Measurements from ENCODE around the gene CCDC33.

Gene CCDC33

GRCh38 chr15:74312445-74313007, 76.4 kb downstream of the CCDC33 start:
- DNase-seq (ENCODE audit: low read depth): no peak

GRCh38 chr15:74313889-74314288, 77.8 kb downstream of the CCDC33 start:
- no peak for DNase-seq (ENCODE audit: low read depth)

GRCh38 chr15:74314795-74315438, 78.8 kb downstream of the CCDC33 start:
- no peak for DNase-seq (ENCODE audit: low read depth)

- no peak for DNase-seq (ENCODE audit: low read depth)
Observed at GRCh38 chr15:74315626-74316025, 79.5 kb downstream of the CCDC33 start.

GRCh38 chr15:74316141-74316540, 80.0 kb downstream of the CCDC33 start:
- no peak for DNase-seq (ENCODE audit: low read depth)

- DNase-seq (ENCODE audit: low read depth): peak; percentile 86
Observed at GRCh38 chr15:74317820-74318375, 81.8 kb downstream of the CCDC33 start.

- DNase-seq (ENCODE audit: low read depth): no peak
Observed at GRCh38 chr15:74318376-74319137, 82.4 kb downstream of the CCDC33 start.

GRCh38 chr15:74319138-74319460, 83.0 kb downstream of the CCDC33 start:
- DNase-seq (ENCODE audit: low read depth): no peak

GRCh38 chr15:74319596-74320351, 83.6 kb downstream of the CCDC33 start:
- DNase-seq (ENCODE audit: low read depth): no peak

GRCh38 chr15:74320352-74321247, 84.5 kb downstream of the CCDC33 start:
- DNase-seq (ENCODE audit: low read depth): no peak

GRCh38 chr15:74322558-74323180, 86.5 kb downstream of the CCDC33 start:
- DNase-seq (ENCODE audit: low read depth): no peak

- DNase-seq (ENCODE audit: low read depth): no peak
Observed at GRCh38 chr15:74324714-74325113, 88.6 kb downstream of the CCDC33 start.

GRCh38 chr15:74326746-74327145, 90.6 kb downstream of the CCDC33 start:
- no peak for DNase-seq (ENCODE audit: low read depth)

GRCh38 chr15:74327756-74328155, 91.6 kb downstream of the CCDC33 start:
- DNase-seq (ENCODE audit: low read depth): no peak

GRCh38 chr15:74328331-74329056, 92.4 kb downstream of the CCDC33 start:
- DNase-seq (ENCODE audit: low read depth): no peak

GRCh38 chr15:74330861-74331408, 94.8 kb downstream of the CCDC33 start:
- no peak for DNase-seq (ENCODE audit: low read depth)

GRCh38 chr15:74332011-74332410, 95.9 kb downstream of the CCDC33 start:
- DNase-seq (ENCODE audit: low read depth): no peak

GRCh38 chr15:74332611-74333010, 96.5 kb downstream of the CCDC33 start:
- no peak for DNase-seq (ENCODE audit: low read depth)

- DNase-seq (ENCODE audit: low read depth): no peak
Observed at GRCh38 chr15:74333093-74333492, 97.0 kb downstream of the CCDC33 start.

- no peak for DNase-seq (ENCODE audit: low read depth)
Observed at GRCh38 chr15:74333662-74334061, 97.5 kb downstream of the CCDC33 start.

Measured in HS-5 (cell line).